Measurements from ENCODE around the gene OGG1. TPM values are rescaled to one million over a fixed set of nuclear protein-coding genes. Genes with fewer than 3 reads are reported as not detected.

OGG1 gene
- total and polyA plus RNA-seq, 9 of the 15 experiments (the other 6 are each of a cell fraction or from before 2014, with no cell fraction given): 6.6 to 33.0 (median 24.4) TPM

GRCh38 chr3:9785602-9786001 lies 35.9 kb downstream of the OGG1 start (continued):
- TF ChIP-seq PRDM10 (IDR thresholded peaks at IDR 0.05; ENCODE audit: partially characterized antibody) (no peak), TCFL5 (CRISPR knock-in tag; conservative IDR thresholded peaks at IDR 0.05) (no peak), L3MBTL2 (IDR thresholded peaks at IDR 0.05) (peak; percentile 8; the same call in 1 of the 2 replicates), NR1H2 (CRISPR knock-in tag; IDR thresholded peaks at IDR 0.05) (no peak), HOMEZ (CRISPR knock-in tag; IDR thresholded peaks at IDR 0.05) (no peak), NR2F6 (CRISPR knock-in tag; IDR thresholded peaks at IDR 0.05) (no peak), THRAP3 (IDR thresholded peaks at IDR 0.05; ENCODE audit: borderline replicate concordance) (no peak), ZBTB8A (IDR thresholded peaks at IDR 0.05; ENCODE audit: partially characterized antibody) (no peak), USF2 (CRISPR knock-in tag; IDR thresholded peaks at IDR 0.05) (peak; percentile 86), ZNF512 (tag; IDR thresholded peaks at IDR 0.05) (no peak), RAD51 (IDR thresholded peaks at IDR 0.05; ENCODE audit: borderline replicate concordance, low read depth) (peak; percentile 89), OTX1 (CRISPR knock-in tag; IDR thresholded peaks at IDR 0.05) (no peak), JUNB (CRISPR knock-in tag; conservative IDR thresholded peaks at IDR 0.05) (no peak), ZNF354B (CRISPR knock-in tag; IDR thresholded peaks at IDR 0.05) (no peak), ETS1 (conservative IDR thresholded peaks at IDR 0.05; ENCODE audit: control insufficient read depth, low read depth, low read length) (no peak), ZNF224 (CRISPR knock-in tag; IDR thresholded peaks at IDR 0.05) (no peak), MCM7 (IDR thresholded peaks at IDR 0.05) (no peak), HMBOX1 (IDR thresholded peaks at IDR 0.05) (no peak), SIN3B (IDR thresholded peaks at IDR 0.05; ENCODE audit: low read depth) (no peak), CBX3 (IDR thresholded peaks at IDR 0.05; ENCODE audit: borderline replicate concordance in 1 of 2, low read length in 2 of 2) (no peak), ZNF253 (CRISPR knock-in tag; conservative IDR thresholded peaks at IDR 0.05) (no peak)
